IMR-90 (cell line): ENCODE results near the gene FNDC3B. TPM values are rescaled to one million over a fixed set of nuclear protein-coding genes. Genes with fewer than 3 reads are reported as not detected.

ENCODE experiments used
- ATAC-seq: fragments of 200-7000 bp; cut with Tn5 transposase; 2 replicates; pipeline ENCODE4 v1.9.1; 2020; ENCODE audit warnings: low read depth, mild to moderate bottlenecking, moderate library complexity
- BruUV-seq: library from RNA; stranded (reverse); fragments of 400-500 nt; replicated peaks from 2 replicates; lab custom pipeline; 2021; lab: Mats Ljungman, UMichigan
- CTCF ChIA-PET: fragments of 300-600 bp; formaldehyde crosslinking; extraction: SDS; loops from one replicate; lab custom pipeline; 2021; ENCODE audit warnings: antibody characterized with exemption; lab: Yijun Ruan, JAX
- POLR2A ChIA-PET: fragments of 300-600 bp; sonication (Branson Sonifier 250); formaldehyde crosslinking; loops from one replicate; lab custom pipeline; 2022; ENCODE audit warnings: antibody characterized with exemption; ENCODE audit not compliant: unreplicated experiment; lab: Charles Lee
- DNase-seq: peaks from one replicate; pipeline ENCODE4 v3.0.0; 2013
- H2AFZ ChIP-seq: replicated peaks from 2 replicates; pipeline ENCODE3; 2013; ENCODE audit warnings: low read length, mild to moderate bottlenecking; ENCODE audit not compliant: poor library complexity
- H2AK5ac ChIP-seq: 2 replicates; pipeline ENCODE4 v1.6.1; 2013; ENCODE audit warnings: low read depth, low read length, inconsistent platforms
- H2AK9ac ChIP-seq: replicated peaks from 2 replicates; pipeline ENCODE3; 2013; ENCODE audit warnings: mild to moderate bottlenecking, low read depth, low read length, moderate library complexity; ENCODE audit not compliant: poor library complexity
- H2BK120ac ChIP-seq: 2 replicates; pipeline ENCODE4 v1.6.1; 2013; ENCODE audit warnings: low read depth, low read length, inconsistent platforms
- H2BK15ac ChIP-seq: 3 replicates; pipeline ENCODE4 v1.6.1; 2013; ENCODE audit warnings: low read depth, low read length, inconsistent platforms
- H2BK20ac ChIP-seq: 2 replicates; pipeline ENCODE4 v1.6.1; 2013; ENCODE audit warnings: low read depth, mild to moderate bottlenecking, inconsistent platforms, low read length, moderate library complexity
- H2BK5ac ChIP-seq: 2 replicates; pipeline ENCODE4 v1.6.1; 2013; ENCODE audit warnings: mild to moderate bottlenecking, low read depth, low read length, inconsistent platforms; ENCODE audit not compliant: poor library complexity, severe bottlenecking
- H3K14ac ChIP-seq: replicated peaks from 2 replicates; pipeline ENCODE4 v1.6.1; 2013; ENCODE audit warnings: low read depth, low read length, inconsistent platforms
- H3K18ac ChIP-seq: 2 replicates; pipeline ENCODE4 v1.6.1; 2013; ENCODE audit warnings: low read depth, low read length, control low read depth
- H3K23ac ChIP-seq: 2 replicates; pipeline ENCODE4 v1.6.1; 2013; ENCODE audit warnings: low read depth, low read length, inconsistent platforms
- H3K27ac ChIP-seq: 2 replicates; pipeline ENCODE4 v1.5.1; 2013; ENCODE audit warnings: mild to moderate bottlenecking, control low read depth, low read length; ENCODE audit not compliant: insufficient read depth
- H3K27me3 ChIP-seq: 2 replicates; pipeline ENCODE4 v1.6.1; 2013; ENCODE audit warnings: low read length; ENCODE audit not compliant: control insufficient read depth, insufficient read depth
- H3K36me3 ChIP-seq: 2 replicates; pipeline ENCODE4 v1.6.1; 2013; ENCODE audit warnings: low read length, mixed read lengths; ENCODE audit not compliant: control insufficient read depth, insufficient read depth
- H3K4ac ChIP-seq: 2 replicates; pipeline ENCODE4 v1.6.1; 2013; ENCODE audit warnings: low read depth, low read length, inconsistent platforms
- H3K4me1 ChIP-seq: 2 replicates; pipeline ENCODE4 v1.6.1; 2013; ENCODE audit warnings: low read length, mixed read lengths; ENCODE audit not compliant: control insufficient read depth, insufficient read depth
- H3K4me2 ChIP-seq: 2 replicates; pipeline ENCODE4 v1.6.1; 2013; ENCODE audit warnings: low read depth, mild to moderate bottlenecking, control low read depth, low read length, moderate library complexity
- H3K4me3 ChIP-seq: 2 replicates; pipeline ENCODE4 v1.5.1; 2013; ENCODE audit warnings: low read depth, mild to moderate bottlenecking, control low read depth, low read length, moderate library complexity; ENCODE audit not compliant: insufficient read depth
- H3K56ac ChIP-seq: 2 replicates; pipeline ENCODE4 v1.6.1; 2013; ENCODE audit warnings: low read length, inconsistent platforms; ENCODE audit not compliant: insufficient read depth; ENCODE audit errors: extremely low read depth
- H3K79me1 ChIP-seq, 2 experiments: 2 replicates each; pipeline ENCODE4 v1.6.1; 2013; ENCODE audit warnings: low read length in 2 of 2, inconsistent platforms in 1 of 2, low read depth in 1 of 2
- H3K9ac ChIP-seq: 2 replicates; pipeline ENCODE4 v1.6.1; 2013; ENCODE audit warnings: low read depth, low read length, control low read depth
- H3K9me1 ChIP-seq: 2 replicates; pipeline ENCODE4 v1.6.1; 2013; ENCODE audit warnings: low read length, inconsistent platforms; ENCODE audit not compliant: insufficient read depth
- H3K9me3 ChIP-seq: 2 replicates; pipeline ENCODE4 v1.6.1; 2013; ENCODE audit warnings: low read length; ENCODE audit not compliant: control insufficient read depth, insufficient read depth
- H4K20me1 ChIP-seq: 2 replicates; pipeline ENCODE4 v1.6.1; 2013; ENCODE audit warnings: low read length, inconsistent platforms; ENCODE audit not compliant: insufficient read depth
- H4K5ac ChIP-seq: 2 replicates; pipeline ENCODE4 v1.6.1; 2013; ENCODE audit warnings: mild to moderate bottlenecking, low read depth, low read length, control low read depth
- H4K8ac ChIP-seq, 2 experiments: 2 replicates each; pipeline ENCODE4 v1.6.1; 2013; ENCODE audit warnings: low read depth in 2 of 2, low read length in 2 of 2, control low read depth in 1 of 2, inconsistent platforms in 1 of 2
- H4K91ac ChIP-seq: 2 replicates; pipeline ENCODE4 v1.6.1; 2013; ENCODE audit warnings: low read depth, low read length, inconsistent platforms; ENCODE audit not compliant: insufficient read depth
- BHLHE40 ChIP-seq: fragments of 150-350 bp; IDR thresholded peaks from 2 replicates; pipeline ENCODE4 v1.6.1; 2016; ENCODE audit warnings: mild to moderate bottlenecking, low read depth, low read length
- CTCF ChIP-seq: conservative IDR thresholded peaks from 2 replicates; pipeline ENCODE4 v1.5.1; 2012; ENCODE audit warnings: mild to moderate bottlenecking, low read depth, low read length, improper control_type of control experiment
- ELK1 ChIP-seq: fragments of 150-350 bp; IDR thresholded peaks from 2 replicates; pipeline ENCODE4 v1.6.1; 2016; ENCODE audit warnings: low read depth, mild to moderate bottlenecking, low read length, moderate library complexity, borderline replicate concordance
- FOS ChIP-seq: fragments of 150-350 bp; IDR thresholded peaks from 2 replicates; pipeline ENCODE4 v1.6.1; 2016; ENCODE audit warnings: low read depth, low read length
- MAZ ChIP-seq: IDR thresholded peaks from 2 replicates; pipeline ENCODE4 v1.6.1; 2012; ENCODE audit warnings: low read depth, mild to moderate bottlenecking, low read length, improper control_type of control experiment, moderate library complexity, borderline replicate concordance
- MXI1 ChIP-seq: IDR thresholded peaks from 2 replicates; pipeline ENCODE4 v1.6.1; 2012; ENCODE audit warnings: low read depth, mild to moderate bottlenecking, low read length, moderate library complexity, borderline replicate concordance
- POLR2A ChIP-seq: IDR thresholded peaks from 2 replicates; pipeline ENCODE4 v1.6.1; 2012; ENCODE audit warnings: mild to moderate bottlenecking, low read depth, low read length
- RCOR1 ChIP-seq: IDR thresholded peaks from 2 replicates; pipeline ENCODE4 v1.6.1; 2012; ENCODE audit warnings: mild to moderate bottlenecking, low read length, improper control_type of control experiment; ENCODE audit not compliant: insufficient replicate concordance
- SMC3 ChIP-seq: fragments of 150-350 bp; IDR thresholded peaks from 2 replicates; pipeline ENCODE4 v1.6.1; 2016; ENCODE audit warnings: low read depth, mild to moderate bottlenecking, antibody characterized with exemption, low read length, moderate library complexity
- USF2 ChIP-seq: fragments of 150-350 bp; IDR thresholded peaks from 2 replicates; pipeline ENCODE4 v1.6.1; 2017; ENCODE audit warnings: mild to moderate bottlenecking, antibody characterized with exemption, low read length, low read depth
- WGBS, 2 experiments: methylation state at CpG; one replicate each; pipeline versions ENCODE4 v1.1.5 to v1.1.7; 2013; ENCODE audit warnings: missing lambda C conversion rate in 2 of 2; ENCODE audit not compliant: insufficient read length in 1 of 2; ENCODE audit errors: extremely low coverage in 2 of 2; 5-methylcytosine and 5-hydroxymethylcytosine counted together
- dilution Hi-C: fragments of 300-500 bp; cut with HindIII; formaldehyde crosslinking; loops from one replicate; pipeline ENCODE4 v1.14.3; 2018; ENCODE audit warnings: low sequenced_read_pairs; ENCODE audit not compliant: unreplicated experiment
- in situ Hi-C: fragments of 300-500 bp; cut with MboI; formaldehyde crosslinking; loops from 3 replicates; pipeline ENCODE4 v1.14.3; 2019; ENCODE audit warnings: low sequenced_read_pairs, inconsistent platforms, mixed read lengths
- intact Hi-C: fragments of 100-400 bp; cut with micrococcal nuclease; formaldehyde crosslinking; loops from 2 replicates; pipeline ENCODE4 v1.10.0; 2022
- polyA plus RNA-seq, 3 experiments: library from polyadenylated mRNA; depleted of rRNA; stranded (reverse); fragments of >200 nt; gene quantifications; 2 replicates each; pipeline ENCODE4 v1.2.3, GENCODE V29; 2012; ENCODE audit warnings: low replicate concordance in 1 of 3
- total RNA-seq: library from RNA; depleted of rRNA; stranded (reverse); fragments of >200 nt; gene quantifications from 2 replicates; pipeline ENCODE4 v1.2.3, GENCODE V29; 2012

Gene FNDC3B
- total and polyA plus RNA-seq, 2 of the 4 experiments (the other 2 are of a cell fraction), result 23.9 to 150 TPM

- Histone ChIP-seq H3K27me3 (no peaks in the 10 kb centered on the region), H3K4me3 (no peak overlapping the region), H2BK20ac (no peak overlapping the region), H3K4me2 (no peak overlapping the region), H2BK5ac (no peak overlapping the region), H2AK9ac (no peak overlapping the region), H3K23ac (no peak overlapping the region), H3K27ac (no peak overlapping the region), H3K4ac (no peak overlapping the region), H3K4me1 (no peaks in the 10 kb centered on the region; the same call in 1 of the 2 replicates), H4K5ac (no peak overlapping the region), H4K20me1 (peaks cover 37% of the 10 kb centered on the region; the same call in 1 of the 2 replicates), H3K18ac (no peak overlapping the region), H3K79me1 (peaks cover 29 to 74% of the 10 kb centered on the region in 2 experiments), H2BK15ac (no peak overlapping the region), H4K91ac (no peak overlapping the region), H3K9me3 (no peaks in the 10 kb centered on the region), H3K9ac (no peak overlapping the region), H3K56ac (no peak overlapping the region), H4K8ac (no peak overlapping the region), H3K9me1 (peaks cover 19% of the 10 kb centered on the region), H3K14ac (no peak overlapping the region), H3K36me3 (peaks cover 27% of the 10 kb centered on the region), H2AFZ (no peak overlapping the region), H2BK120ac (no peak overlapping the region), H2AK5ac (no peak overlapping the region)
- ATAC-seq (no peak), DNase-seq (no peak)
- intact Hi-C loops, result no loop called here
- ChIA-PET CTCF (interaction anchor here (0.6 kb wide), 1 partner anchor 428 kb away, joined by 3 read pairs; no protein-coding TSS in a partner anchor), POLR2A (no interaction called here)
- no TSS peak for BruUV-seq
- WGBS, 2 experiments, result no CpG with 5 or more reads among the region's 6 CpGs
- dilution Hi-C loops, result no loop called here
- in situ Hi-C loops, result no loop called here
- TF ChIP-seq POLR2A (no peak), MAZ (no peak), CTCF (no peak), RCOR1 (no peak), USF2 (no peak), BHLHE40 (no peak), SMC3 (no peak), MXI1 (no peak), FOS (no peak), ELK1 (no peak)
These were observed 254.9 kb downstream of the FNDC3B start for GRCh38 chr3:172294223-172294806.
